GM12892 (cell line): ENCODE results near the gene DCST1.

Experiments
- POLR2A ChIP-seq: IDR thresholded peaks from 2 replicates; pipeline ENCODE4 v1.6.1; 2011; ENCODE audit warnings: low read depth, low read length, control low read depth
- POLR2AphosphoS5 ChIP-seq: IDR thresholded peaks from 2 replicates; pipeline ENCODE4 v1.6.1; 2011; ENCODE audit warnings: low read depth, low read length, control low read depth
- TAF1 ChIP-seq: IDR thresholded peaks from 2 replicates; pipeline ENCODE4 v1.6.1; 2011; ENCODE audit warnings: low read depth, mild to moderate bottlenecking, control low read depth, low read length, borderline replicate concordance

DNA sequence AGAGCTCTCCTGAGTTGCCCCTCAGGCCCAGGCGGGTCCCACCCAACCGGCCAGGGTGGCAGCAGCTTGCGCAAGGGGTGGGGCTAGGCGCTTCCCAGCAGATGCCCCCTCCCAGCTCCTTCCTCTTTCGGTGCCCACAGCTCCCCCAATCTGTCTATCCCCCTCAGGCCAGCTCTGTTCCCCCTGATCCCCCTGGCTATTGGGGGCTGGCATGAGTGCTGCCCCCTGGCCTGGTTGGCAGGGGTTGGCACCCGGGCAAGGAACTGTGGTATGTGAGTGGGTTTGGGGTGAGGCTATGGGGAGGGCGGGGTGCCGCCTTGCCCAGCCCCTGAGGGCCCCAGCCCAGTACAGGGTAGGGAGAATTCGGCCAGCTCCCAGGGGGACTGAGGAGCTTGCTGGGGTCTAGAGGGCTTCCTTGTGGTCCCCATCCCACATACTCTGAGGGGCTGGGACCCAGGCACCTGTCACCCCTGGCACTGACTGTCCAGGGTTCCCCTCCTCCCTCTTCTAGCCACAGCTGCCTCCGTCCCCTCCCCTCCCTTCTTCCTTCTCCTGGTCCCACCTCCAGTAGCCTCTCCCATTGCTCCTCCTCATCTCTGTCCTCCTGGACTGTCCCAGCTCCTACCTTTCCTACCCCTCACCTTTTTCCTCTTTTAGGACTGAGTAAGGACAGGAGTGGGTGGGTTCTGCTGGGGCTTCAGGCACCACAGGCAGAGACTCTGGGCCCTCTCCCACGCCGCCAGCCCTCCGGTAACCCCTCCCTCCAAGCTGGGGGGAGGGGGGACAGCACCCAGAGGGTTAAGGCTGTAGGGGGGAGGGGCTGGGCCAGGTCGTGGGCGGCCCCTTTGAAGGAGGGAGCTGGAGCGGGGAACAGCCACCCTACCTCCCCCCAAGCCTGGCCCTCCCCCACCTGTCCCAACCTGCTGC, 25.3 kb upstream of the DCST1 start:
- TF ChIP-seq POLR2AphosphoS5, result no peak
- TF ChIP-seq POLR2A, result no peak
- TF ChIP-seq TAF1, result no peak
